ENCODE measurements around the gene EML5.

The EML5 gene

DNA sequence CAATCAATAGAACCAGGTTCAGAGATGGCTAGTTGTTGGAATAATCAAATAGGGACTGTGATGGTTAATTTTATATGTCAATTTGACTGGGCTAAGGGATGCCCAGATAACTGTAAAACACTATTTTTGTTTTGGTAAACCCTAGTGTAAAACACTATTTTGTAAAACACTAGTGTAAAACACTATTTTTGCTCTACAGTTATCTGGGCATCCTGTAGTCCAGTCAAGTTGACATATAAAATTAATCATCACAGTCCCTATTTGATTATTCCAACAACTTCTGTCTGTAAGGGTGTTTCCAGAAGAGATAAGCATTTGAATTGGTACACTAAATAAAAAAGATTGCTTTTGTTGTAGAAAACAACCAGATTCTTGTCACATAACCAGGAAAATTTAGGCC lies 15.6 kb upstream of the EML5 start:
- no peaks in the 10 kb centered on the region for H3K79me2 ChIP-seq (ENCODE audit: insufficient read depth, low read length)
- no peaks in the 10 kb centered on the region for H4K20me1 ChIP-seq (ENCODE audit: low read depth, low read length)
- no peaks in the 10 kb centered on the region for H3F3A ChIP-seq (ENCODE audit: insufficient read depth)
- H3K4me3 ChIP-seq (ENCODE audit: insufficient read depth, low read length, poor library complexity, severe bottlenecking): no peak overlapping the region
- H3K9me3 ChIP-seq (ENCODE audit: insufficient read depth, low read length): no peaks in the 10 kb centered on the region
- TF ChIP-seq, protein P1, sequence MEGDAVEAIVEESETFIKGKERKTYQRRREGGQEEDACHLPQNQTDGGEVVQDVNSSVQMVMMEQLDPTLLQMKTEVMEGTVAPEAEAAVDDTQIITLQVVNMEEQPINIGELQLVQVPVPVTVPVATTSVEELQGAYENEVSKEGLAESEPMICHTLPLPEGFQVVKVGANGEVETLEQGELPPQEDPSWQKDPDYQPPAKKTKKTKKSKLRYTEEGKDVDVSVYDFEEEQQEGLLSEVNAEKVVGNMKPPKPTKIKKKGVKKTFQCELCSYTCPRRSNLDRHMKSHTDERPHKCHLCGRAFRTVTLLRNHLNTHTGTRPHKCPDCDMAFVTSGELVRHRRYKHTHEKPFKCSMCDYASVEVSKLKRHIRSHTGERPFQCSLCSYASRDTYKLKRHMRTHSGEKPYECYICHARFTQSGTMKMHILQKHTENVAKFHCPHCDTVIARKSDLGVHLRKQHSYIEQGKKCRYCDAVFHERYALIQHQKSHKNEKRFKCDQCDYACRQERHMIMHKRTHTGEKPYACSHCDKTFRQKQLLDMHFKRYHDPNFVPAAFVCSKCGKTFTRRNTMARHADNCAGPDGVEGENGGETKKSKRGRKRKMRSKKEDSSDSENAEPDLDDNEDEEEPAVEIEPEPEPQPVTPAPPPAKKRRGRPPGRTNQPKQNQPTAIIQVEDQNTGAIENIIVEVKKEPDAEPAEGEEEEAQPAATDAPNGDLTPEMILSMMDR (IDR thresholded peaks at IDR 0.05; ENCODE audit: insufficient read depth, low read length, poor library complexity, severe bottlenecking): no peak
- no peak for TF ChIP-seq EZH2phosphoT487 (conservative IDR thresholded peaks at IDR 0.05; ENCODE audit: low read length)
- H3K36me3 ChIP-seq (ENCODE audit: low read length): no peaks in the 10 kb centered on the region
- no peak overlapping the region for H3K27ac ChIP-seq (ENCODE audit: low read depth, low read length)
- H3K27me3 ChIP-seq (ENCODE audit: low read length): no peaks in the 10 kb centered on the region
- H2AFZ ChIP-seq (ENCODE audit: low read depth, low read length, severe bottlenecking): no peak overlapping the region
- H3K9ac ChIP-seq (ENCODE audit: low read length): no peak overlapping the region
- no peak overlapping the region for H3K4me2 ChIP-seq (ENCODE audit: low read depth, low read length, poor library complexity, severe bottlenecking)
- no peaks in the 10 kb centered on the region for H3K9me2 ChIP-seq (replicated peaks; ENCODE audit: insufficient read depth, low read length)

DNA sequence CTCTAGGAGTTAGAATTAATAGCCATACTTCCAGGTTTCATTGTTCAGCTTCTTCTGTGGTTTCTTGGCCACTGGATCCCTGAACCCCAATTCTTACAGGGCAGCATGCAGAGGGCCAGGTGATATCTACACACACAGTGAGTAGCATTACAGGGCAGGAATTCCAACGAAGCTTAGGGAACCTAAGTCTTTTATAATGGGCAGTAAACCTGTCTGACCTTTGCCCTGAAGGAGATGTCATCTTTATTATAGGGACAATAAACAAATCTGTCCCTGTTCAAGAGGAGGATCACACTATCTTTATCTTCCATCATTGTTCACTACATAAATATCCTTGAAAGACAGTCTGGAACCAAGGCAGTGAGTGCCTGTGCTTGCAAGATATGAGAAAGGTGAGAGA lies 11.7 kb upstream of the EML5 start:
- H3K27ac ChIP-seq (ENCODE audit: low read depth, low read length): no peak overlapping the region
- H3K4me3 ChIP-seq (ENCODE audit: insufficient read depth, low read length, poor library complexity, severe bottlenecking): no peak overlapping the region
- H2AFZ ChIP-seq (ENCODE audit: low read depth, low read length, severe bottlenecking): no peak overlapping the region
- no peaks in the 10 kb centered on the region for H4K20me1 ChIP-seq (ENCODE audit: low read depth, low read length)
- H3K9ac ChIP-seq (ENCODE audit: low read length): no peak overlapping the region
- H3F3A ChIP-seq (ENCODE audit: insufficient read depth): no peaks in the 10 kb centered on the region
- no peaks in the 10 kb centered on the region for H3K9me3 ChIP-seq (ENCODE audit: insufficient read depth, low read length)
- H3K79me2 ChIP-seq (ENCODE audit: insufficient read depth, low read length): no peaks in the 10 kb centered on the region
- H3K36me3 ChIP-seq (ENCODE audit: low read length): no peaks in the 10 kb centered on the region
- H3K4me2 ChIP-seq (ENCODE audit: low read depth, low read length, poor library complexity, severe bottlenecking): no peak overlapping the region
- H3K27me3 ChIP-seq (ENCODE audit: low read length): no peaks in the 10 kb centered on the region
- H3K9me2 ChIP-seq (replicated peaks; ENCODE audit: insufficient read depth, low read length): no peaks in the 10 kb centered on the region
- no peak for TF ChIP-seq EZH2phosphoT487 (conservative IDR thresholded peaks at IDR 0.05; ENCODE audit: low read length)
- TF ChIP-seq, protein P1 (IDR thresholded peaks at IDR 0.05; ENCODE audit: insufficient read depth, low read length, poor library complexity, severe bottlenecking): no peak

DNA sequence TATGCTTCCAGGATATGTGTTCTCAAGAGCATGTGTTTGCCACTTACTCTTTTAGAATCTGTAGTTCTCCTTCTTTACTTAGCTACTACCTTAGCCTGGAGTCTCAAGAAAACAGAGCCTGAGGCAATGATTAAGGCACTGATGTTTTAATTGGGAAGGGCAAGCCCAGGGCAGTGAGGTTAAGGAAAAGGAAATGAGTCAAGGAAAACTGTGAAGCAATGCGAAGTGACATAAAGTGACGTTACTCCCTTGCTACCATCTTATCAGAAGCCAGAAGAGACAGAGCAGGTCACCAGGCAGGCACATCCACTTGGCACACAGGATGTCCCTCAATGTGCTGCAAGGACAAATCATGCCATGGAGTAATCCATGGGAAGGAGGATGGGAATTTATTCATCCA lies 11.3 kb upstream of the EML5 start:
- Histone ChIP-seq H3K9ac (ENCODE audit: low read length) (no peak overlapping the region), H3K4me2 (ENCODE audit: low read depth, low read length, poor library complexity, severe bottlenecking) (no peak overlapping the region), H3K9me2 (replicated peaks; ENCODE audit: insufficient read depth, low read length) (no peaks in the 10 kb centered on the region), H3K4me3 (ENCODE audit: insufficient read depth, low read length, poor library complexity, severe bottlenecking) (no peak overlapping the region), H3K79me2 (ENCODE audit: insufficient read depth, low read length) (no peaks in the 10 kb centered on the region), H3K27me3 (ENCODE audit: low read length) (no peaks in the 10 kb centered on the region), H2AFZ (ENCODE audit: low read depth, low read length, severe bottlenecking) (no peak overlapping the region), H3K36me3 (ENCODE audit: low read length) (no peaks in the 10 kb centered on the region), H3K27ac (ENCODE audit: low read depth, low read length) (no peak overlapping the region), H3K9me3 (ENCODE audit: insufficient read depth, low read length) (no peaks in the 10 kb centered on the region), H4K20me1 (ENCODE audit: low read depth, low read length) (no peaks in the 10 kb centered on the region), H3F3A (ENCODE audit: insufficient read depth) (no peaks in the 10 kb centered on the region)
- TF ChIP-seq EZH2phosphoT487 (conservative IDR thresholded peaks at IDR 0.05; ENCODE audit: low read length): no peak
- TF ChIP-seq, protein P1 (IDR thresholded peaks at IDR 0.05; ENCODE audit: insufficient read depth, low read length, poor library complexity, severe bottlenecking): no peak

Measured in SU-DHL-6 (cell line).